Measurements from ENCODE around the gene NAT16.
"Not testable (repeated sequence)": the region's sequence is repeated elsewhere in the genome, so short reads cannot be mapped to it uniquely, and the experiment has no call there.

Gene NAT16

DNA sequence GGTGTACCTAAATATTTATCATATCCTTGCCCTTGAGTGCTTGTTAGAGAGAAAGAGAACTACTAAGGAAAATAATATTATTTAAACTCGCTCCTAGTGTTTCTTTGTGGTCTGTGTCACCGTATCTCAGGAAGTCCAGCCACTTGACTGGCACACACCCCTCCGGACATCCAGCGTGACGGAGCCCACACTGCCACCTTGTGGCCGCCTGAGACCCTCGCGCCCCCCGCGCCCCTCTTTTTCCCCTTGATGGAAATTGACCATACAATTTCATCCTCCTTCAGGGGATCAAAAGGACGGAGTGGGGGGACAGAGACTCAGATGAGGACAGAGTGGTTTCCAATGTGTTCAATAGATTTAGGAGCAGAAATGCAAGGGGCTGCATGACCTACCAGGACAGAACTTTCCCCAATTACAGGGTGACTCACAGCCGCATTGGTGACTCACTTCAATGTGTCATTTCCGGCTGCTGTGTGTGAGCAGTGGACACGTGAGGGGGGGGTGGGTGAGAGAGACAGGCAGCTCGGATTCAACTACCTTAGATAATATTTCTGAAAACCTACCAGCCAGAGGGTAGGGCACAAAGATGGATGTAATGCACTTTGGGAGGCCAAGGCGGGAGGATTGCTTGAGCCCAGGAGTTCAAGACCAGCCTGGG lies 41.8 kb downstream of the NAT16 start:
- Histone ChIP-seq H3K27me3 (ENCODE audit: insufficient read depth, poor library complexity, severe bottlenecking) (no peaks in the 10 kb centered on the region), H3K4me3 (ENCODE audit: severe bottlenecking) (no peak overlapping the region), H3K4me1 (ENCODE audit: insufficient read depth, poor library complexity, severe bottlenecking) (peaks cover 34% of the 10 kb centered on the region), H3K9me3 (ENCODE audit: severe bottlenecking) (no peaks in the 10 kb centered on the region), H3K27ac (ENCODE audit: poor library complexity, severe bottlenecking) (peak overlapping the region; percentile 90), H3K36me3 (ENCODE audit: low read depth) (peaks cover 49% of the 10 kb centered on the region)
- TF ChIP-seq, protein P1, sequence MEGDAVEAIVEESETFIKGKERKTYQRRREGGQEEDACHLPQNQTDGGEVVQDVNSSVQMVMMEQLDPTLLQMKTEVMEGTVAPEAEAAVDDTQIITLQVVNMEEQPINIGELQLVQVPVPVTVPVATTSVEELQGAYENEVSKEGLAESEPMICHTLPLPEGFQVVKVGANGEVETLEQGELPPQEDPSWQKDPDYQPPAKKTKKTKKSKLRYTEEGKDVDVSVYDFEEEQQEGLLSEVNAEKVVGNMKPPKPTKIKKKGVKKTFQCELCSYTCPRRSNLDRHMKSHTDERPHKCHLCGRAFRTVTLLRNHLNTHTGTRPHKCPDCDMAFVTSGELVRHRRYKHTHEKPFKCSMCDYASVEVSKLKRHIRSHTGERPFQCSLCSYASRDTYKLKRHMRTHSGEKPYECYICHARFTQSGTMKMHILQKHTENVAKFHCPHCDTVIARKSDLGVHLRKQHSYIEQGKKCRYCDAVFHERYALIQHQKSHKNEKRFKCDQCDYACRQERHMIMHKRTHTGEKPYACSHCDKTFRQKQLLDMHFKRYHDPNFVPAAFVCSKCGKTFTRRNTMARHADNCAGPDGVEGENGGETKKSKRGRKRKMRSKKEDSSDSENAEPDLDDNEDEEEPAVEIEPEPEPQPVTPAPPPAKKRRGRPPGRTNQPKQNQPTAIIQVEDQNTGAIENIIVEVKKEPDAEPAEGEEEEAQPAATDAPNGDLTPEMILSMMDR (IDR thresholded peaks at IDR 0.05; ENCODE audit: poor library complexity, severe bottlenecking): peak; percentile 92
- peak; percentile 70 for ATAC-seq (ENCODE audit: low read depth)
- peak; percentile 93 for DNase-seq (ENCODE audit: low spot score)

DNA sequence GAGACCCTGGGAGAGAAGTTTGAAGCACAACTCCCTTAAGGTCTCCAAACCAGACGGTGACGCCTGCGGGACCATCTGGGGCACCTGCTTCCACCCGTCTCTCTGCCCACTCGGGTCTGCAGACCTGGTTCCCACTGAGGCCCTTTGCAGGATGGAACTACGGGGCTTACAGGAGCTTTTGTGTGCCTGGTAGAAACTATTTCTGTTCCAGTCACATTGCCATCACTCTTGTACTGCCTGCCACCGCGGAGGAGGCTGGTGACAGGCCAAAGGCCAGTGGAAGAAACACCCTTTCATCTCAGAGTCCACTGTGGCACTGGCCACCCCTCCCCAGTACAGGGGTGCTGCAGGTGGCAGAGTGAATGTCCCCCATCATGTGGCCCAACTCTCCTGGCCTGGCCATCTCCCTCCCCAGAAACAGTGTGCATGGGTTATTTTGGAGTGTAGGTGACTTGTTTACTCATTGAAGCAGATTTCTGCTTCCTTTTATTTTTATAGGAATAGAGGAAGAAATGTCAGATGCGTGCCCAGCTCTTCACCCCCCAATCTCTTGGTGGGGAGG lies 42.4 kb downstream of the NAT16 start:
- DNase-seq (ENCODE audit: low spot score): no peak
- H3K27ac ChIP-seq (ENCODE audit: poor library complexity, severe bottlenecking): peak overlapping the region; percentile 90
- no peak overlapping the region for H3K4me3 ChIP-seq (ENCODE audit: severe bottlenecking)
- H3K4me1 ChIP-seq (ENCODE audit: insufficient read depth, poor library complexity, severe bottlenecking): peaks cover 34% of the 10 kb centered on the region
- TF ChIP-seq, protein P1 (IDR thresholded peaks at IDR 0.05; ENCODE audit: poor library complexity, severe bottlenecking): no peak
- no peak for ATAC-seq (ENCODE audit: low read depth)
- peaks cover 55% of the 10 kb centered on the region for H3K36me3 ChIP-seq (ENCODE audit: low read depth)
- no peaks in the 10 kb centered on the region for H3K9me3 ChIP-seq (ENCODE audit: severe bottlenecking)
- no peaks in the 10 kb centered on the region for H3K27me3 ChIP-seq (ENCODE audit: insufficient read depth, poor library complexity, severe bottlenecking)

DNA sequence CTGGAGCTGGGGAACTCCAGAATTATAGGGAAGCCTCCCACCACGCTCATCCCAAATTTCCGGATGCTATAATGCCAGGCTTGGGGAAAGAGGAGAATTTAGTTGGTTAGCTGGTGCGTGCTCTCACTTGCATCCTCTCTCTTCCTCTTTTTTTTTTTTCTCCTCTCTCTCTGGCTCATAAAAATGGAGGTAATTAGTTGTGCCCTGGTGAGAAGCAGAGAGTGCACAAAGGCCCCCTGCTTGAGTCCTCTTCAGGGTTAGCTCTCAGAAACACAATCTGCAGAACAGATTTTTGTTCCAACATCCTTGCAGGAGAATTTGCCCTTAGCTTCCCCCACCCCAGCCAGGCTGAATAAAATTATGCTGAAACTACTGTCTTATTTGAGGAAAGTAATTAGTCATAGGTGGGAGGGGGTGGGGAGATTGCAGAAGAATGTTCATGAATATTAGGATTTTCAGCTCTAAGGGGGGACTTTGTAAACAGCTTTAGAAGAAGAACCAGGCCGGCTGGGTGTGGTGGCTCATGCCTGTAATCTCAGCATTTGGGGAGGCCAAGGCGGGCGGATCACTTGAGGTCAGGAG lies 45.6 kb downstream of the NAT16 start:
- H3K9me3 ChIP-seq (ENCODE audit: severe bottlenecking): no peaks in the 10 kb centered on the region
- H3K36me3 ChIP-seq (ENCODE audit: low read depth): peaks cover 82% of the 10 kb centered on the region
- ATAC-seq (ENCODE audit: low read depth): no peak
- DNase-seq (ENCODE audit: low spot score): no peak
- H3K27ac ChIP-seq (ENCODE audit: poor library complexity, severe bottlenecking): peak overlapping the region; percentile 90
- no peaks in the 10 kb centered on the region for H3K27me3 ChIP-seq (ENCODE audit: insufficient read depth, poor library complexity, severe bottlenecking)
- TF ChIP-seq, protein P1 (IDR thresholded peaks at IDR 0.05; ENCODE audit: poor library complexity, severe bottlenecking): no peak
- peaks cover 26% of the 10 kb centered on the region for H3K4me1 ChIP-seq (ENCODE audit: insufficient read depth, poor library complexity, severe bottlenecking)
- H3K4me3 ChIP-seq (ENCODE audit: severe bottlenecking): no peak overlapping the region

DNA sequence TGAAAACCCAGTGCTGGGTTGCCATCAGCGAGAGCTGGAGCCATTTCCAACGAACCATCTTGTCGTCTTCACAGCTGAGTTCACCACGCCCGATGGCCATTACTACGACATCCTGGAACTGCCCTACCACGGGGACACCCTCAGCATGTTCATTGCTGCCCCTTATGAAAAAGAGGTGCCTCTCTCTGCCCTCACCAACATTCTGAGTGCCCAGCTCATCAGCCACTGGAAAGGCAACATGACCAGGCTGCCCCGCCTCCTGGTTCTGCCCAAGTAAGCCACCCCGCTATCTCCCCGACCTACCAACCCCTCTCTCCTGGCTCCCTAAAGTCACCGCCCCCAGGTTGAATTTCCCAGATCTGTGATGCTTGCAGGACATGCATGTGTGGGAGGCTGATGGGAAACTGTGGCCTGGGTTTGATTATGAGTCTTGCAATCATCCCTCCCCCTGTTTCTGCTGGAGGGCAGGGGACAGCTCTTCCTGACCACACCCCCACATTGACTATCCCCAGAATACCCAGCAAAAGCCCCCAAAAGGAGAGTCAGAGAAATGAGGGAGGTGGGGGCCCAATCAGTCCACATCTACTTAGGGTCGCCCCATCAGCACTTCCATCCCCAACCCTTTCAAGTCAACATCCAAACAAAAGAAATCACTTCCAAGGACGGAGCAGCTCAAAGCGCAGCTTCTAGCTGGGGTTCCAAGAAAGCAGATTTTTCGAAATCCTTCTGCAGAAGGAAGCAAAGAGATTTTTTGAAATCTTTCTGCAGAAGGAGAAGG lies 46.3 kb downstream of the NAT16 start:
- no peak overlapping the region for H3K4me3 ChIP-seq (ENCODE audit: severe bottlenecking)
- peak overlapping the region; percentile 90 for H3K27ac ChIP-seq (ENCODE audit: poor library complexity, severe bottlenecking)
- H3K36me3 ChIP-seq (ENCODE audit: low read depth): peaks cover 89% of the 10 kb centered on the region
- peaks cover 24% of the 10 kb centered on the region for H3K4me1 ChIP-seq (ENCODE audit: insufficient read depth, poor library complexity, severe bottlenecking)
- no peak for DNase-seq (ENCODE audit: low spot score)
- no peak for ATAC-seq (ENCODE audit: low read depth)
- TF ChIP-seq, protein P1 (IDR thresholded peaks at IDR 0.05; ENCODE audit: poor library complexity, severe bottlenecking): no peak
- no peaks in the 10 kb centered on the region for H3K27me3 ChIP-seq (ENCODE audit: insufficient read depth, poor library complexity, severe bottlenecking)
- H3K9me3 ChIP-seq (ENCODE audit: severe bottlenecking): no peaks in the 10 kb centered on the region

DNA sequence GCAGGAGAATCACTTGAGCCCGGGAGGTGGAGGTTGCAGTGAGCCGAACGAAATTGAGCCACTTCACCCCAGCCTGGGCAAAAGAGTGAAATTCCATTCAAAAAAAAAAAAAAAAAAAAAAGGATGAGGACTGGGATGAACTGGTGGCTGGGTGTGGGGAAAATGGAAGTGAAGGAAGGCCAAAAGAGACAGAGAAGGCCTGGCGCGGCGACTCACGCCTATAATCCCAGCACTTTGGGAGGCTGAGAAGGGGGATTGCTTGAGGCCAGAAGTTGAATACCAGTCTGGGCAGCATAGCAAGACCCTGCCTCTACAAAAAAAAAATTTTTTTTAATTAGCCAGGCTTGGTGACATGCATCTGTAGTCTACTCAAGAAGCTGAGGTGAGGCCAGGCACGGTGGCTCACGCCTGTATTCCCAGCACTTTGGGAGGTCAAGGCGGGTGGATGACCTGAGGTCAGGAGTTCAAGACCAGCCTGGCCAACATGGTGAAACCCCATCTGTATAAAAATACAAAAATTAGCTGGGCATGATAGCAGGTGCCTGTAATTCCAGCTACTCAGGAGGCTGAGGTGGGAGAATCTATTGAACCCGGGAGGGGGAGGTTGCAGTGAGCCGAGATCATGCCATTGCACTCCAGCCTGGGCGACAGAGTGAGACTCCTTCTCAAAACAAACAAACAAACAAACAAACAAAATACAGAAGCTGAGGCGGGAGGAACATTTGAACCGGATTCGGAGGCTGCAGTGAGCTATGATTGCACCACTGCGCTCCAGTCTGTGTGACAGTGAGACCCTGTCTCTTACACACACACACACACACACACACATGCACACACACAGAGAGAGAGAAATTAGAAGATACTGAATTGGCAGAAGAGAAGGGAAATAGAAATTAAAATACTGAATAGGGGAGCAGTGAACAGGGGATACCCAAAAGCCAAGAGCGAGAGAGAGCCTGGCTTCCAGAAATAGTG lies 47.2 kb downstream of the NAT16 start:
- H3K4me3 ChIP-seq (ENCODE audit: severe bottlenecking); H3K9me3 ChIP-seq (ENCODE audit: severe bottlenecking); H3K27me3 ChIP-seq (ENCODE audit: insufficient read depth, poor library complexity, severe bottlenecking); ATAC-seq (ENCODE audit: low read depth); DNase-seq (ENCODE audit: low spot score): not testable (repeated sequence)
- peaks cover 24% of the 10 kb centered on the region for H3K4me1 ChIP-seq (ENCODE audit: insufficient read depth, poor library complexity, severe bottlenecking)
- peaks cover 92% of the 10 kb centered on the region for H3K36me3 ChIP-seq (ENCODE audit: low read depth)
- H3K27ac ChIP-seq (ENCODE audit: poor library complexity, severe bottlenecking): peak overlapping the region; percentile 90
